Endothelial cell of umbilical vein (primary cell): Measurements from ENCODE around the gene TMEM120A. TPM values are rescaled to one million over a fixed set of nuclear protein-coding genes. Genes with fewer than 3 reads are reported as not detected.
"Not testable (repeated sequence)": the region's sequence is repeated elsewhere in the genome, so short reads cannot be mapped to it uniquely, and the experiment has no call there.

ENCODE experiments used
- BruUV-seq: library from RNA; stranded (reverse); fragments of 400-500 nt; replicated peaks from 2 replicates; lab custom pipeline; 2021; lab: Mats Ljungman, UMichigan
- CTCF ChIA-PET: fragments of 300-600, 350-600 bp; sonication (Branson Sonifier 250); formaldehyde crosslinking; loops from one replicate; lab custom pipeline; 2021; ENCODE audit warnings: antibody characterized with exemption, inconsistent platforms; lab: Charles Lee
- POLR2A ChIA-PET: fragments of 300-600, 350-600 bp; sonication (Branson Sonifier 250); formaldehyde crosslinking; loops from one replicate; lab custom pipeline; 2021; ENCODE audit warnings: antibody characterized with exemption, inconsistent platforms; lab: Charles Lee
- DNase-seq: peaks from one replicate; pipeline ENCODE4 v3.0.0-alpha.2; 2011; ENCODE audit warnings: low read depth, low spot score
- FAIRE-seq: peaks from 2 replicates; lab custom pipeline; 2011; peaks lifted over from hg19 to GRCh38; lab: Jason Lieb, UNC
- H2AFZ ChIP-seq: 2 replicates; pipeline ENCODE4 v1.6.0; 2012; ENCODE audit warnings: low read depth, low read length, control low read depth, inconsistent platforms
- H3K27ac ChIP-seq: 2 replicates; pipeline ENCODE4 v1.5.1; 2011; ENCODE audit warnings: low read depth, mild to moderate bottlenecking, control low read depth, low read length, moderate library complexity; ENCODE audit not compliant: insufficient read depth
- H3K27me3 ChIP-seq, 2 experiments: 2 replicates each; pipeline versions ENCODE4 v1.6.0 to v1.6.1; 2011; ENCODE audit warnings: low read length in 2 of 2, mixed read lengths in 1 of 2; ENCODE audit not compliant: control insufficient read depth in 2 of 2, insufficient read depth in 2 of 2
- H3K36me3 ChIP-seq, 2 experiments: 2 replicates in 1 of 2; 3 replicates in 1 of 2; pipeline ENCODE4 v1.5.1; 2011; ENCODE audit warnings: low read length in 2 of 2, mild to moderate bottlenecking in 1 of 2, moderate library complexity in 1 of 2; ENCODE audit not compliant: control insufficient read depth in 2 of 2, insufficient read depth in 2 of 2; ENCODE audit errors: extremely low read depth in 1 of 2
- H3K4me1 ChIP-seq: 3 replicates; pipeline ENCODE4 v1.5.1; 2011; ENCODE audit warnings: mild to moderate bottlenecking, low read length; ENCODE audit not compliant: control insufficient read depth, insufficient read depth; ENCODE audit errors: extremely low read depth
- H3K4me2 ChIP-seq: 2 replicates; pipeline ENCODE4 v1.6.1; 2011; ENCODE audit warnings: low read length, control low read depth, mixed read lengths; ENCODE audit not compliant: insufficient read depth
- H3K4me3 ChIP-seq, 3 experiments: fragments of 200-600 bp in 1 of 3; sonication (generic), shearing (Covaris generic) in 1 of 3; replicated peaks in 1 of 3; 2 replicates each; pipeline ENCODE4 v1.5.1; 2011 to 2016; ENCODE audit warnings: control low read depth in 3 of 3, low read length in 3 of 3, mild to moderate bottlenecking in 2 of 3, inconsistent platforms in 1 of 3, low read depth in 1 of 3, moderate library complexity in 1 of 3; ENCODE audit not compliant: insufficient read depth in 1 of 3
- H3K79me2 ChIP-seq: 2 replicates; pipeline ENCODE4 v1.6.0; 2012; ENCODE audit warnings: low read length, inconsistent platforms; ENCODE audit not compliant: control insufficient read depth, insufficient read depth
- H3K9ac ChIP-seq: replicated peaks from 2 replicates; pipeline ENCODE3; 2011; ENCODE audit warnings: low read length, control low read depth; ENCODE audit not compliant: insufficient read depth; ENCODE audit errors: extremely low read depth
- H3K9me1 ChIP-seq: replicated peaks from 3 replicates; pipeline ENCODE4 v1.6.0; 2011; ENCODE audit warnings: mild to moderate bottlenecking, low read length; ENCODE audit not compliant: control insufficient read depth, insufficient read depth; ENCODE audit errors: extremely low read depth
- H3K9me3 ChIP-seq: replicated peaks from 2 replicates; pipeline ENCODE4 v1.5.1; 2012; ENCODE audit warnings: low read length, inconsistent platforms; ENCODE audit not compliant: control insufficient read depth, insufficient read depth
- H4K20me1 ChIP-seq: replicated peaks from 2 replicates; pipeline ENCODE3; 2011; ENCODE audit warnings: mild to moderate bottlenecking, low read length; ENCODE audit not compliant: control insufficient read depth, insufficient read depth; ENCODE audit errors: extremely low read depth
- EZH2 ChIP-seq: IDR thresholded peaks from 2 replicates; pipeline ENCODE4 v1.6.1; 2012; ENCODE audit warnings: borderline replicate concordance, low read depth, mild to moderate bottlenecking, moderate library complexity, low read length, inconsistent platforms; ENCODE audit not compliant: severe bottlenecking
- FOS ChIP-seq: IDR thresholded peaks from 2 replicates; pipeline ENCODE4 v1.6.1; 2011; ENCODE audit warnings: mild to moderate bottlenecking, low read length, moderate library complexity, borderline replicate concordance; ENCODE audit not compliant: insufficient read depth
- GATA2 ChIP-seq: IDR thresholded peaks from 2 replicates; pipeline ENCODE4 v1.7.0; 2011; ENCODE audit warnings: low read depth, mild to moderate bottlenecking, moderate library complexity, mixed read lengths, low read length; ENCODE audit not compliant: insufficient read length, insufficient read depth
- JUN ChIP-seq: IDR thresholded peaks from 2 replicates; pipeline ENCODE4 v1.6.1; 2011; ENCODE audit warnings: borderline replicate concordance, low read depth; ENCODE audit not compliant: insufficient read length, insufficient read depth
- MYC ChIP-seq: IDR thresholded peaks from one replicate; pipeline ENCODE4 v1.6.1; 2011; ENCODE audit warnings: mild to moderate bottlenecking, low read depth, low read length
- POLR2A ChIP-seq: IDR thresholded peaks from 2 replicates; pipeline ENCODE4 v1.6.1; 2012; ENCODE audit warnings: low read depth, mild to moderate bottlenecking, control low read depth, low read length
- POLR2AphosphoS5 ChIP-seq: IDR thresholded peaks from 2 replicates; pipeline ENCODE4 v1.6.1; 2012; ENCODE audit warnings: low read depth, mild to moderate bottlenecking, control low read depth, low read length, moderate library complexity; ENCODE audit not compliant: insufficient read depth
- dilution Hi-C: fragments of 300-500 bp; cut with MboI; formaldehyde crosslinking; loops from one replicate; pipeline ENCODE4 v1.15.0; 2019; ENCODE audit warnings: low sequenced_read_pairs; ENCODE audit not compliant: extremely low pct_ligation_motif_present
- intact Hi-C: fragments of 100-400 bp; cut with micrococcal nuclease; formaldehyde crosslinking; loops from one replicate; pipeline ENCODE4 v1.10.0; 2022
- polyA plus RNA-seq, 4 experiments: library from polyadenylated mRNA; depleted of rRNA in 3 of 4; stranded (reverse) in 3 of 4; unstranded in 1 of 4; fragments of >200 nt; gene quantifications; 2 replicates each; pipeline versions ENCODE4 v1.2.1 to v1.2.3, GENCODE V29; 2011 to 2012; ENCODE audit warnings: missing spikeins in 1 of 4
- total RNA-seq: library from RNA; stranded (reverse); gene quantifications from 2 replicates; pipeline ENCODE4 v1.2.3, GENCODE V29; 2021
- TF ChIP-seq, protein P1 (sequence below), 2 donors: IDR thresholded peaks; 1 replicate in 1 of 2; 2 replicates in 1 of 2; pipeline ENCODE4 v1.5.1; 2011; ENCODE audit warnings: low read length in 2 of 2, mild to moderate bottlenecking in 2 of 2, moderate library complexity in 2 of 2, control low read depth in 1 of 2, inconsistent platforms in 1 of 2, low read depth in 1 of 2; ENCODE audit not compliant: insufficient read depth in 1 of 2; ENCODE audit errors: extremely low read depth in 1 of 2
- TF ChIP-seq, protein P2 (sequence below): IDR thresholded peaks from 2 replicates; pipeline ENCODE4 v1.6.1; 2011; ENCODE audit not compliant: insufficient read depth, insufficient read length

Gene TMEM120A
- total and polyA plus RNA-seq, 2 donors (not counting 3 experiments of a cell fraction or from before 2014, with no cell fraction given) = 38.6 to 133 TPM

DNA sequence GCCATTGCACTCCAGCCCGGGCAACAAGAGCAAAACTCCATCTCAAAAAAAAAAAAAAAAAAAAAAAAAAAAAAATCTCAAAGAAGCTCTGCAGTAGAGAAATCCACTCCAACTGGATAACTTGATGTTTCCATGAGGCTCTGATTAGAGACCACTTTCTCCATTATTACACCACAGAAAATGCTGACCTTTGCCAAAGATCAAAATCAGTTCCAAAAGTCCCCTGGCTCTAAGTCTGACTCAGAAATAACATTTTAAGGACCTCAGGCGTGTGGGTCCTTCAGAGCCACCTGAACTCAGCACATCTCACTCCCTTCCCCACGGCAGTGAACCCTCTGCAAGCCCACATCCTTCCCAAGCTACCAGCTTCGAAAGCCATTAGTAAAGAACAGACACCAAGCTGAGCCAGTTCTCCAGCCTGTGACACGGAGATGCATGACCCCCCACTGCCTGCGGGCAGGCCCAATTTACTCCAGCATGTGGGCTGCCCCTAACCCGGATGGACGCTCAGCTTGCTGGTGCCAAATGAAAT lies 13.8 kb upstream of the TMEM120A start:
- TF ChIP-seq JUN (no peak), GATA2 (no peak), EZH2 (no peak), POLR2A (no peak), MYC (no peak), POLR2AphosphoS5 (no peak), FOS (no peak)
- TF ChIP-seq, protein P1, sequence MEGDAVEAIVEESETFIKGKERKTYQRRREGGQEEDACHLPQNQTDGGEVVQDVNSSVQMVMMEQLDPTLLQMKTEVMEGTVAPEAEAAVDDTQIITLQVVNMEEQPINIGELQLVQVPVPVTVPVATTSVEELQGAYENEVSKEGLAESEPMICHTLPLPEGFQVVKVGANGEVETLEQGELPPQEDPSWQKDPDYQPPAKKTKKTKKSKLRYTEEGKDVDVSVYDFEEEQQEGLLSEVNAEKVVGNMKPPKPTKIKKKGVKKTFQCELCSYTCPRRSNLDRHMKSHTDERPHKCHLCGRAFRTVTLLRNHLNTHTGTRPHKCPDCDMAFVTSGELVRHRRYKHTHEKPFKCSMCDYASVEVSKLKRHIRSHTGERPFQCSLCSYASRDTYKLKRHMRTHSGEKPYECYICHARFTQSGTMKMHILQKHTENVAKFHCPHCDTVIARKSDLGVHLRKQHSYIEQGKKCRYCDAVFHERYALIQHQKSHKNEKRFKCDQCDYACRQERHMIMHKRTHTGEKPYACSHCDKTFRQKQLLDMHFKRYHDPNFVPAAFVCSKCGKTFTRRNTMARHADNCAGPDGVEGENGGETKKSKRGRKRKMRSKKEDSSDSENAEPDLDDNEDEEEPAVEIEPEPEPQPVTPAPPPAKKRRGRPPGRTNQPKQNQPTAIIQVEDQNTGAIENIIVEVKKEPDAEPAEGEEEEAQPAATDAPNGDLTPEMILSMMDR (IDR thresholded peaks at IDR 0.05; ENCODE audit: extremely low read depth in 1 of 2, insufficient read depth in 1 of 2, low read depth in 1 of 2, low read length in 2 of 2) = no peak
- TF ChIP-seq, protein P2, sequence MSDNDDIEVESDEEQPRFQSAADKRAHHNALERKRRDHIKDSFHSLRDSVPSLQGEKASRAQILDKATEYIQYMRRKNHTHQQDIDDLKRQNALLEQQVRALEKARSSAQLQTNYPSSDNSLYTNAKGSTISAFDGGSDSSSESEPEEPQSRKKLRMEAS = no peak
- H3K4me2 ChIP-seq = no peak overlapping the region
- H3K9me3 ChIP-seq = no peaks in the 10 kb centered on the region
- intact Hi-C loops = no loop called here
- no peaks in the 10 kb centered on the region for H3K27me3 ChIP-seq
- no peak overlapping the region for H3K9ac ChIP-seq
- no TSS peak for BruUV-seq
- H3K4me1 ChIP-seq = peaks cover 35% of the 10 kb centered on the region
- ChIA-PET POLR2A (interaction anchor here (0.6 to 1.0 kb wide), 2 partner anchors 39 to 93 kb away, joined by 3 to 4 read pairs; partner anchors contain the start of genes MDH2, POR and STYXL1), CTCF (interaction anchor here (0.6 to 2.4 kb wide), 8 partner anchors 9 to 246 kb away, joined by 3 to 12 read pairs (median 3); partner anchors contain the start of gene TMEM120A)
- dilution Hi-C loops = no loop called here
- H3K27ac ChIP-seq = peak overlapping the region; percentile 95
- no peaks in the 10 kb centered on the region for H4K20me1 ChIP-seq
- H3K9me1 ChIP-seq = no peaks in the 10 kb centered on the region
- DNase-seq = no peak
- peaks cover 0 to 8% of the 10 kb centered on the region in 2 experiments for H3K36me3 ChIP-seq
- no peaks in the 10 kb centered on the region for H3K79me2 ChIP-seq
- H2AFZ ChIP-seq = no peak overlapping the region
- H3K4me3 ChIP-seq = no peak overlapping the region
- no peak for FAIRE-seq

- intact Hi-C loops, H4K20me1 ChIP-seq, H3K9me3 ChIP-seq, DNase-seq, dilution Hi-C loops, H3K9ac ChIP-seq, FAIRE-seq, H3K27ac ChIP-seq, POLR2A ChIA-PET, H3K27me3 ChIP-seq, CTCF ChIA-PET, H3K4me2 ChIP-seq, H3K4me3 ChIP-seq, H3K9me1 ChIP-seq, H3K79me2 ChIP-seq, BruUV-seq, H2AFZ ChIP-seq: not testable (repeated sequence)
- H3K36me3 ChIP-seq = peaks cover 0 to 20% of the 10 kb centered on the region in 2 experiments
- peaks cover 14% of the 10 kb centered on the region for H3K4me1 ChIP-seq
These were observed 10.6 kb upstream of the TMEM120A start for GRCh38 chr7:76005004-76005403.
